ENCODE measurements around the gene HES4.

The HES4 gene

DNA sequence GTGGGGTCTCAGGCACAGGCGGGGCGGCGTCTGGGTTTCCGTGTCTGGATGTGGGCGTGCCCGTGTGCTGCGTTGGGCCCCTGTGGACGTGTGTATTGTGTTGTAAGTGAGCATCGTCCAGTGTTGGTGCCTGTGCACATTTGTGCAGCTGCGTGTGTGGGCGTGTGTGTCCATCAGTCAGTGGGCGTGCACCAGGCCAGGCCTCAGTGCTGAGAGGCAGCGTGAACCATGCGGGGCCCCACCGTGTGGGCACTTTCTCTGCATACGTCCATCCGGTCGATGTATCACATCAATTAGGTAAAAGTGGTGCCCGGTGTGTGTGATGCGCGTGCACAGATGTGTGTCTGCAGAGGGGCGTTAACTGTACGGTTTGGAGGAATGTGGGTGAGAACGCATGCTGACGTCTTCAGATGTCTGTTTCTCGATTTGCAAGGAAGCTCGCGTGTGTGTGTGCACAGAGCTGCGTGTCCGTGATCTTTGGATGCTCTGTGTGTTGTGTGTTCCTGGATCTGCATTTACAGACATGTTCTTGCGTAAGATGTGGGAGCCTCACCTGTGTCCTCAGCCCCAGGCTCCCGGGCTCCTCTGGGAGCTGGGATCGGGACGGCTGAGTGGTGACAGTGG is 44.7 kb upstream of the HES4 start:
- H3K27ac ChIP-seq = no peak overlapping the region
- TF ChIP-seq, protein P1, sequence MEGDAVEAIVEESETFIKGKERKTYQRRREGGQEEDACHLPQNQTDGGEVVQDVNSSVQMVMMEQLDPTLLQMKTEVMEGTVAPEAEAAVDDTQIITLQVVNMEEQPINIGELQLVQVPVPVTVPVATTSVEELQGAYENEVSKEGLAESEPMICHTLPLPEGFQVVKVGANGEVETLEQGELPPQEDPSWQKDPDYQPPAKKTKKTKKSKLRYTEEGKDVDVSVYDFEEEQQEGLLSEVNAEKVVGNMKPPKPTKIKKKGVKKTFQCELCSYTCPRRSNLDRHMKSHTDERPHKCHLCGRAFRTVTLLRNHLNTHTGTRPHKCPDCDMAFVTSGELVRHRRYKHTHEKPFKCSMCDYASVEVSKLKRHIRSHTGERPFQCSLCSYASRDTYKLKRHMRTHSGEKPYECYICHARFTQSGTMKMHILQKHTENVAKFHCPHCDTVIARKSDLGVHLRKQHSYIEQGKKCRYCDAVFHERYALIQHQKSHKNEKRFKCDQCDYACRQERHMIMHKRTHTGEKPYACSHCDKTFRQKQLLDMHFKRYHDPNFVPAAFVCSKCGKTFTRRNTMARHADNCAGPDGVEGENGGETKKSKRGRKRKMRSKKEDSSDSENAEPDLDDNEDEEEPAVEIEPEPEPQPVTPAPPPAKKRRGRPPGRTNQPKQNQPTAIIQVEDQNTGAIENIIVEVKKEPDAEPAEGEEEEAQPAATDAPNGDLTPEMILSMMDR (conservative IDR thresholded peaks at IDR 0.05) = no peak
- no peak for TF ChIP-seq ZFX (IDR thresholded peaks at IDR 0.05)

DNA sequence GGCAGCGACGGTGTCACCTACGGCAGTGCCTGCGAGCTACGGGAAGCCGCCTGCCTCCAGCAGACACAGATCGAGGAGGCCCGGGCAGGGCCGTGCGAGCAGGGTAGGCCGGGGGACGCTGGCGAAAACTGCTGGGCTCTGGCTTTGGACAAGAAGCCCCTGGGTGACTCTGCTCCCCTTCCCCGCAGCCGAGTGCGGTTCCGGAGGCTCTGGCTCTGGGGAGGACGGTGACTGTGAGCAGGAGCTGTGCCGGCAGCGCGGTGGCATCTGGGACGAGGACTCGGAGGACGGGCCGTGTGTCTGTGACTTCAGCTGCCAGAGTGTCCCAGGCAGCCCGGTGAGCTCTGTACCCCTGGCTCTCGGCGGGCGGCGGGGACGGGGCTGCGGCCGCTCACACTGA is 44.0 kb upstream of the HES4 start:
- TF ChIP-seq, protein P1 (conservative IDR thresholded peaks at IDR 0.05) = no peak
- no peak for TF ChIP-seq ZFX (IDR thresholded peaks at IDR 0.05)
- no peak overlapping the region for H3K27ac ChIP-seq

DNA sequence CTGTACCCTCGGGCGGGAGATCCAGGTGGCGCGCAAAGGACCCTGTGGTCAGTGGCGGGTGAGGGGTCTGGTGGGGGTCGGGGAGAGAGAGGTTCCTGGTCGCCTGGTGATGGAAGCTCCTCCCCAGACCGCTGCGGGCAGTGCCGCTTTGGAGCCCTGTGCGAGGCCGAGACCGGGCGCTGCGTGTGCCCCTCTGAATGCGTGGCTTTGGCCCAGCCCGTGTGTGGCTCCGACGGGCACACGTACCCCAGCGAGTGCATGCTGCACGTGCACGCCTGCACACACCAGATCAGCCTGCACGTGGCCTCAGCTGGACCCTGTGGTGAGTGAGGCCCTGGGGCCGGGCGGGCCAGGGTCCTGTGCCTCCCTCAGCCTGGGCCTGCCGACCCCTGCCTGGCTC is 43.5 kb upstream of the HES4 start:
- H3K27ac ChIP-seq = no peak overlapping the region
- TF ChIP-seq, protein P1 (conservative IDR thresholded peaks at IDR 0.05) = no peak
- no peak for TF ChIP-seq ZFX (IDR thresholded peaks at IDR 0.05)

DNA sequence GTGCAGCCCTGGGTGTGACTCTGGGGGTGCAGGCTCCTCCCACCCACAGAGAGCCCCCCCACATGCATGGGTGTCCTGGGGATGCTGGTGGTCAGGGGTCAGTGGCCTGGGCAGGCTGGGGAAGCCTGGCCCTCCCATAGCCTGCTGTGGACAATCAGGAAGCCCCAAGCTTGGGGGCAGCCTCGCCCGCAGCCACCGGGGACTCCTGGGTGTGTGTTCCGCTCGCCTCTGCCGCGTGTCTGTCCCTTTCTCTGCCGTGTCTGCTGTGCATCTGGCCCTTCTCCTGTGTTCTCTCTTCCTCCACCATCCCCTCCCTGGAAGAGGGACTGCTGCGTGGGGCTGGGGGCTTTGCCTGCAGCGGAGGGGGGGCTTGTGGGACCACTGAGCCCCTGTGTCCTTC is 42.9 kb upstream of the HES4 start:
- TF ChIP-seq ZFX (IDR thresholded peaks at IDR 0.05) = no peak
- H3K27ac ChIP-seq = no peak overlapping the region

DNA sequence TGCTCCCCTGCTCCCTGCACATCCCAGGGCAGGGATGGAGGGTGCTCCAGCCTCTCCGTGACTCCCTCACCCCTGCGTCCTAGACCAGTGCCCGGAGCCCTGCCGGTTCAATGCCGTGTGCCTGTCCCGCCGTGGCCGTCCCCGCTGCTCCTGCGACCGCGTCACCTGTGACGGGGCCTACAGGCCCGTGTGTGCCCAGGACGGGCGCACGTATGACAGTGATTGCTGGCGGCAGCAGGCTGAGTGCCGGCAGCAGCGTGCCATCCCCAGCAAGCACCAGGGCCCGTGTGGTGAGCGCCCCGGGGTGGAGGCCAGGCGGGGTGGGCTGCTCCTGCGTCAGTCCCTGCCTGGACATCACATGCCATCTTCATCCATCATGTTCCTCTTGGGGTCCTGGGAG is 42.0 kb upstream of the HES4 start:
- no peak overlapping the region for H3K27ac ChIP-seq
- TF ChIP-seq ZFX (IDR thresholded peaks at IDR 0.05) = no peak
- TF ChIP-seq, protein P1 (conservative IDR thresholded peaks at IDR 0.05) = no peak

DNA sequence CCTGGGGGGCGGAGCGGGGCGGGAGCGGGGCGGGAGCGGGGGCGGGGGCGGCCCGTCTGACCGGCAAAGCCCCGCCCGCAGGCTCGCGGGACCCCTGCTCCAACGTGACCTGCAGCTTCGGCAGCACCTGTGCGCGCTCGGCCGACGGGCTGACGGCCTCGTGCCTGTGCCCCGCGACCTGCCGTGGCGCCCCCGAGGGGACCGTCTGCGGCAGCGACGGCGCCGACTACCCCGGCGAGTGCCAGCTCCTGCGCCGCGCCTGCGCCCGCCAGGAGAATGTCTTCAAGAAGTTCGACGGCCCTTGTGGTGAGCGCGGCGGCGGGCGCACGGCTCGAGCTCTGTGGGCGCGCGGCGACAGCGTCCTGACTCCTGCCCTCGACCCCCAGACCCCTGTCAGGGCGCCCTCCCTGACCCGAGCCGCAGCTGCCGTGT is 41.2 kb upstream of the HES4 start:
- no peak overlapping the region for H3K27ac ChIP-seq
- no peak for TF ChIP-seq ZFX (IDR thresholded peaks at IDR 0.05)
- TF ChIP-seq, protein P1 (conservative IDR thresholded peaks at IDR 0.05) = no peak

DNA sequence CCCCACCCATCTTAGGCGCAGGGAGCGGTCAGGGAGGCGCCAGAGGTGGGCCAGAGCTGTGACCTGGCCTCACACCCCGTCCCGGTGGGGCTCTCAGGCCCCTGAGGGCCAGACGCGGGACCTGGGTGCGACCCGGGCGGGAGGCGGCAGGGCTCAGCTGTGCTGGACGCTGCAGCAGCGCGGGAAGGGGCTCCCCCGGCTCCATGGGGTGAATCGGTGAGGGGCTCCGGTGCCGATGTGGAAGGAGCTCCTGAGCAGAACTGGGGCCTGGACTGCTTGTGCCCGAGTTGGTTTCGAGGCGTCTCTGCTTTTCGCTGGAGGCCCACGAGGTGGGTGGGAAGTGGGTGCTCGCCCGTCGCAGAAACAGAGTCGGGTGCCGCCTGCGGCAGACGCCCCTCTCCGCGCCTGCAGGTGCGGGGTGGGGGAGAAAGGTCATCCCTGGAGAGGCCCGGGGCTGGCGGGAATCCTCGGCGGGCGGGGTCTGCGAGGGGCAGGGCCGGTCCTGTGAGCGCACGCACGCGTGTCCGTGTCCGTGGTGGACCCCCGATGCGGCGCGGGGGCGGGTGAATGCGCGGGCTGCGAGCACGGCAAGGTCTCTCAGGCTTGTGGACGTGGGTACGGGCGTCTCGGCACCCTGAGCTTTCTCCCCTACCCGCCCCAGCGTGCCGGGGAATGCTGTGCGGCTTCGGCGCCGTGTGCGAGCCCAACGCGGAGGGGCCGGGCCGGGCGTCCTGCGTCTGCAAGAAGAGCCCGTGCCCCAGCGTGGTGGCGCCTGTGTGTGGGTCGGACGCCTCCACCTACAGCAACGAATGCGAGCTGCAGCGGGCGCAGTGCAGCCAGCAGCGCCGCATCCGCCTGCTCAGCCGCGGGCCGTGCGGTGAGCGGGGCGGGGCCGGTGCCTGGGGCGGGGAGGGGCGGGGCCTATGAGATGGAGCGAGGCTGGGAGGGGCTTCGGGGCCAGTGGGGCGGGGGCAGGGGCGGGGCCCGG is 40.4 kb upstream of the HES4 start:
- TF ChIP-seq, protein P1 (conservative IDR thresholded peaks at IDR 0.05) = no peak; the same call in 1 of the 2 replicates
- TF ChIP-seq ZFX (IDR thresholded peaks at IDR 0.05) = no peak
- H3K27ac ChIP-seq = peak overlapping the region; percentile 72
